Bronchial smooth muscle cell (primary cell): ENCODE measurements around the gene AKAP8. TPM values are rescaled to one million over a fixed set of nuclear protein-coding genes. Genes with fewer than 3 reads are reported as not detected.

Experiments
- total RNA-seq: library from RNA; depleted of rRNA; stranded (reverse); fragments of >200 nt; gene quantifications from 2 replicates; pipeline ENCODE4 v1.2.1, GENCODE V29; 2014

Gene AKAP8
- 11.5 and 15.5 TPM in 2 replicates for total RNA-seq

GRCh38 chr19:15379083-15379998 lies at the start of gene AKAP8:
Gene AKAP8, minus strand, starts transcription at chr19:15379787. Its CDS starts 56 bp downstream, at chr19:15379731.

GRCh38 chr19:15418579-15419412 lies 39.2 kb upstream of the AKAP8 start, which contains the start of gene AKAP8L:
Gene AKAP8L, minus strand, starts transcription at chr19:15418988. Its CDS starts 65 bp downstream, at chr19:15418923.

GRCh38 chr19:15332311-15332996 lies 47.1 kb downstream of the AKAP8 start, which contains the start of gene BRD4:
Gene BRD4, minus strand, starts transcription at chr19:15332539. Its CDS starts 59,440 bp downstream, at chr19:15273099.

Other genes with a start within 250 kb of the AKAP8 start
- gene NOTCH3, start 178.8 kb downstream of the AKAP8 start, total RNA-seq: 13.2 and 21.0 TPM in 2 replicates
- 0.16 TPM in 1 of 2 replicates, not detected in the other for gene EPHX3, start 147.3 kb downstream of the AKAP8 start, total RNA-seq
- gene BRD4, start 47.2 kb downstream of the AKAP8 start, total RNA-seq: 6.5 and 8.8 TPM in 2 replicates
- gene AKAP8L, start 39.2 kb upstream of the AKAP8 start, total RNA-seq: 61.3 and 83.0 TPM in 2 replicates
- gene WIZ, start 70.2 kb upstream of the AKAP8 start, total RNA-seq: 3.9 and 4.7 TPM in 2 replicates
- gene RASAL3, start 84.8 kb upstream of the AKAP8 start, total RNA-seq: under 0.01 and 0.09 TPM in 2 replicates
- gene PGLYRP2, start 99.7 kb upstream of the AKAP8 start, total RNA-seq: not detected in 2 replicates
- gene CYP4F22, start 128.7 kb upstream of the AKAP8 start, total RNA-seq: not detected in 2 replicates
- gene CYP4F8, start 235.4 kb upstream of the AKAP8 start, total RNA-seq: under 0.01 TPM in 1 of 2 replicates, not detected in the other